ENCODE results near the gene SEC11A. TPM values are rescaled to one million over a fixed set of nuclear protein-coding genes. Genes with fewer than 3 reads are reported as not detected.
"Not testable (repeated sequence)": the region's sequence is repeated elsewhere in the genome, so short reads cannot be mapped to it uniquely, and the experiment has no call there.

The SEC11A gene
- total RNA-seq, 3 donors from 2014 or later (not counting 1 experiment from before 2014, with no cell fraction given), result 78.7 to 89.3 (median 81.8) TPM

DNA sequence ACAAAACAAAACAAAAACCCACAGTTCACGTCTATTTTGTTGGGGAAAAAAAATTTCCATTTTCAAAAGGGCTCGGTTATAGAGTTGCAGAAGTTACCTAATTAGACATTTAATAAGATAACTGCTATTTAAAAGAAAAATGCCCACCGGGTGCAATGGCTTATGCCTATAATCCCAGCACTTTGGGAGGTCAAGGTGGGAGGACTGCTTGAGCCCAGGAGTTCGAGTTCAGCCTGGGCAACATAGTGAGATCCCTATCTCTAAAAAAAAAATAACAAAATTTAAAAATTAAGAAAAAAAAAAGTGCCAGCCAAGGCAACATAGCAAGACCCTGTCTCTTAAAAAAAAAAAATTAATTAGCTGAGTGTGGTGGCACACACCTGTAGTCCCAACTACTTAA lies 19.2 kb downstream of the SEC11A start:
- Mint-ChIP-seq H3K4me1 (peaks cover 33 to 41% of the 10 kb centered on the region in 2 donors), H3K27me3 (ENCODE audit: low read depth in 2 of 2) (no peaks in the 10 kb centered on the region), H3K27ac (no peak overlapping the region), H3K9me3 (no peaks in the 10 kb centered on the region), H3K36me3 (no peaks in the 10 kb centered on the region), H3K4me3 (no peak overlapping the region)
- no peaks in the 10 kb centered on the region for H3K27me3 ChIP-seq (ENCODE audit: control insufficient read depth, insufficient read depth, low read length)
- whole genome bisulfite sequencing (ENCODE audit: insufficient coverage), result 100% methylated on average over 1 of the region's 4 CpGs
- intact Hi-C loops (cut with micrococcal nuclease), result no loop called here
- no peak for TF ChIP-seq CTCF (IDR thresholded peaks at IDR 0.05)
- no peaks in the 10 kb centered on the region for H3K4me1 ChIP-seq (ENCODE audit: control insufficient read depth, insufficient read depth, low read length)
- ATAC-seq, result no peak
- DNase-seq, result no peak
- H3K9me3 ChIP-seq (ENCODE audit: control insufficient read depth, insufficient read depth, low read length), result no peaks in the 10 kb centered on the region
- no peak overlapping the region for H3K27ac ChIP-seq (ENCODE audit: low read length)
- no peaks in the 10 kb centered on the region for H3K36me3 ChIP-seq (ENCODE audit: control insufficient read depth, insufficient read depth, low read length)
- no peak overlapping the region for H3K4me3 ChIP-seq (ENCODE audit: low read length)

- H3K27me3 Mint-ChIP-seq (ENCODE audit: low read depth in 2 of 2), result no peaks in the 10 kb centered on the region
- H3K27me3 ChIP-seq (ENCODE audit: control insufficient read depth, insufficient read depth, low read length), result no peaks in the 10 kb centered on the region
- TF ChIP-seq CTCF (IDR thresholded peaks at IDR 0.05), result no peak
- intact Hi-C loops (cut with micrococcal nuclease), result no loop called here
- peaks cover 23% of the 10 kb centered on the region for H3K36me3 ChIP-seq (ENCODE audit: control insufficient read depth, insufficient read depth, low read length)
- peak overlapping the region; percentile 42 to 46 for H3K27ac Mint-ChIP-seq
- no peak for ATAC-seq
- no peak overlapping the region for H3K4me3 ChIP-seq (ENCODE audit: low read length)
- H3K9me3 Mint-ChIP-seq, result no peaks in the 10 kb centered on the region
- H3K27ac ChIP-seq (ENCODE audit: low read length), result no peak overlapping the region
- WGBS (ENCODE audit: insufficient coverage), result 94% methylated on average over 6 of the region's 8 CpGs
- peaks cover 7% of the 10 kb centered on the region for H3K36me3 Mint-ChIP-seq
- no peaks in the 10 kb centered on the region for H3K9me3 ChIP-seq (ENCODE audit: control insufficient read depth, insufficient read depth, low read length)
- no peak overlapping the region for H3K4me3 Mint-ChIP-seq
- no peak for DNase-seq
- H3K4me1 ChIP-seq (ENCODE audit: control insufficient read depth, insufficient read depth, low read length), result no peaks in the 10 kb centered on the region
- peaks cover 24 to 26% of the 10 kb centered on the region in 2 donors for H3K4me1 Mint-ChIP-seq
Observed at GRCh38 chr15:84690342-84690741, 25.6 kb downstream of the SEC11A start.

DNA sequence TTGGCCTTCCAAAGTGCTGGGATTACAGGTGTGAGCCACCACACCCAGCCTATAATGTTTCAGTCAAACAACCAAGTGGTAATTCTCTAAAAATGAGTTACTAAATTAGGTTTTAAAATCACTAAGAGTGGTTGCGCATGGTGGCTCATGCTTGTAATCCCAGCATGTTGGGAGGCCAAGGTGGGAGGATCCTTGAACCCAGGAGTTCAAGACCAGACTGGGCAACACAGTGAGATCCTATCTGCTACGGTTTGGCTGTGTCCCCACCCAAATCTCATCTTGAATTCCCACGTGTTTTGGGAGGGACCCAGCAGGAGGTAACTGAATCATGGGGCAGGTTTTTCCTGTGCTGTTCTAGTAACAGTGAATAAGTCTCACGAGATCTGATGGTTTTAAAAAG lies 26.1 kb downstream of the SEC11A start:
- Histone ChIP-seq H3K27me3 (ENCODE audit: control insufficient read depth, insufficient read depth, low read length) (no peaks in the 10 kb centered on the region), H3K4me1 (ENCODE audit: control insufficient read depth, insufficient read depth, low read length) (no peaks in the 10 kb centered on the region), H3K36me3 (ENCODE audit: control insufficient read depth, insufficient read depth, low read length) (peaks cover 23% of the 10 kb centered on the region), H3K4me3 (ENCODE audit: low read length) (no peak overlapping the region), H3K27ac (ENCODE audit: low read length) (no peak overlapping the region), H3K9me3 (ENCODE audit: control insufficient read depth, insufficient read depth, low read length) (no peaks in the 10 kb centered on the region)
- no peak for TF ChIP-seq CTCF (IDR thresholded peaks at IDR 0.05)
- Mint-ChIP-seq H3K27me3 (ENCODE audit: low read depth in 2 of 2) (no peaks in the 10 kb centered on the region), H3K36me3 (peaks cover 7% of the 10 kb centered on the region), H3K4me3 (no peak overlapping the region), H3K27ac (peak overlapping the region; percentile 42 to 46), H3K9me3 (no peaks in the 10 kb centered on the region), H3K4me1 (peaks cover 24 to 26% of the 10 kb centered on the region in 2 donors)
- 94% methylated on average over 4 of the region's 4 CpGs for WGBS (ENCODE audit: insufficient coverage)
- no peak for ATAC-seq
- DNase-seq, result no peak
- intact Hi-C loops (cut with micrococcal nuclease), result no loop called here

GRCh38 chr15:84686446-84686845 lies 29.5 kb downstream of the SEC11A start:
- H3K4me3 Mint-ChIP-seq; H3K9me3 ChIP-seq (ENCODE audit: control insufficient read depth, insufficient read depth, low read length); H3K36me3 Mint-ChIP-seq; H3K27me3 ChIP-seq (ENCODE audit: control insufficient read depth, insufficient read depth, low read length); H3K9me3 Mint-ChIP-seq; intact Hi-C loops (cut with micrococcal nuclease); H3K27ac Mint-ChIP-seq; H3K4me1 ChIP-seq (ENCODE audit: control insufficient read depth, insufficient read depth, low read length); ATAC-seq; H3K4me3 ChIP-seq (ENCODE audit: low read length); DNase-seq; H3K27ac ChIP-seq (ENCODE audit: low read length); H3K27me3 Mint-ChIP-seq (ENCODE audit: low read depth in 2 of 2): not testable (repeated sequence)
- peaks cover 16 to 23% of the 10 kb centered on the region in 2 donors for H3K4me1 Mint-ChIP-seq
- WGBS (ENCODE audit: insufficient coverage), result 80% methylated on average over 7 of the region's 7 CpGs
- peaks cover 32% of the 10 kb centered on the region for H3K36me3 ChIP-seq (ENCODE audit: control insufficient read depth, insufficient read depth, low read length)

Measured in natural killer cell (primary cell).